Coronary artery (tissue), 2 donors: Measurements from ENCODE around the gene WDR5B.

ENCODE experiments used
- DNase-seq: peaks from one replicate; pipeline ENCODE4 v3.0.0-alpha.2; 2017; ENCODE audit warnings: low spot score
- H3K27ac ChIP-seq, 2 donors: fragments of 200-600 bp; sonication (generic); one replicate each; pipeline ENCODE4 v1.5.1; 2016 to 2019
- H3K4me3 ChIP-seq: fragments of 200-600 bp; sonication (generic); 2 replicates; pipeline ENCODE4 v1.5.1; 2016; ENCODE audit warnings: mild to moderate bottlenecking, moderate library complexity
- TF ChIP-seq, protein P1 (sequence below): fragments of 200-600 bp; sonication (generic); IDR thresholded peaks from one replicate; pipeline ENCODE4 v1.5.1; 2019; ENCODE audit warnings: antibody characterized with exemption

Gene WDR5B

DNA sequence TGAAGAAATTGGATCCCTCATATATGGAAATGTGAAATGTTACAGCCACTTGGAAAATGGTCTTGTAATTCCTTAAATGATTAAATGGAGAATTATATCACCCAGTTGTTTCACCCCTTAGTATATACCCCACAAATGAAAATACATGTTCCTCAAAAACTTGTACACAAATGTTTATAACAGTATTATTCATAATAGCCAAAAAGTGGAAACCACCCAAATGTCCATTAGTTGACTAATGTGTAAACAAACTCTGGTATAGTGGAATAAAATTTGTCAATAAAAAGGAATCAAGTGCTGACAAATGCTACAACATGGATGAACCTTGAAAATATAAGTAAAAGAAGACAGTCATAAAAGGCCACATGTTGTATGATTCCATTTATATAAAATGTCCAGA, 19.4 kb downstream of the WDR5B start:
- H3K4me3 ChIP-seq, result no peak overlapping the region
- H3K27ac ChIP-seq, result no peak overlapping the region
- TF ChIP-seq, protein P1, sequence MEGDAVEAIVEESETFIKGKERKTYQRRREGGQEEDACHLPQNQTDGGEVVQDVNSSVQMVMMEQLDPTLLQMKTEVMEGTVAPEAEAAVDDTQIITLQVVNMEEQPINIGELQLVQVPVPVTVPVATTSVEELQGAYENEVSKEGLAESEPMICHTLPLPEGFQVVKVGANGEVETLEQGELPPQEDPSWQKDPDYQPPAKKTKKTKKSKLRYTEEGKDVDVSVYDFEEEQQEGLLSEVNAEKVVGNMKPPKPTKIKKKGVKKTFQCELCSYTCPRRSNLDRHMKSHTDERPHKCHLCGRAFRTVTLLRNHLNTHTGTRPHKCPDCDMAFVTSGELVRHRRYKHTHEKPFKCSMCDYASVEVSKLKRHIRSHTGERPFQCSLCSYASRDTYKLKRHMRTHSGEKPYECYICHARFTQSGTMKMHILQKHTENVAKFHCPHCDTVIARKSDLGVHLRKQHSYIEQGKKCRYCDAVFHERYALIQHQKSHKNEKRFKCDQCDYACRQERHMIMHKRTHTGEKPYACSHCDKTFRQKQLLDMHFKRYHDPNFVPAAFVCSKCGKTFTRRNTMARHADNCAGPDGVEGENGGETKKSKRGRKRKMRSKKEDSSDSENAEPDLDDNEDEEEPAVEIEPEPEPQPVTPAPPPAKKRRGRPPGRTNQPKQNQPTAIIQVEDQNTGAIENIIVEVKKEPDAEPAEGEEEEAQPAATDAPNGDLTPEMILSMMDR, result no peak
- no peak for DNase-seq

DNA sequence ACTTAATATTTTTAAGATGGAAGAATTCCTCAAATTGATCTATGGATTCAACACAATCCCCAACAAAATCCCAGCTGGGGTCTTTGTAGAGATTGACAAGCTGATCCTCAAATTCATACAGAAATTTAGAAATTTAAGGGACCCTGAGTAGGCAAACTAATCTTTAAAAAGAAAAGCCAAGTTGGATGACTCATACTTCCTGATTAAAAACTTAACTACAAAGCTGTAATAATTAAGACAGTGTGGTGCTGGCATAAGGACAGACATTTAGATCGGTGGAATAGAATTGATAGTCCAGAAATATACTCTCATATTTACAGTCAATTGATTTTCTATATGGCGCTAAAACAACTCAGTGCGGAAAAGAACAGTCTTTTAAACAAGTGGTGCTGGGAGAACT, 20.3 kb downstream of the WDR5B start:
- no peak overlapping the region for H3K4me3 ChIP-seq
- H3K27ac ChIP-seq, result no peak overlapping the region
- TF ChIP-seq, protein P1, result no peak
- DNase-seq, result no peak

DNA sequence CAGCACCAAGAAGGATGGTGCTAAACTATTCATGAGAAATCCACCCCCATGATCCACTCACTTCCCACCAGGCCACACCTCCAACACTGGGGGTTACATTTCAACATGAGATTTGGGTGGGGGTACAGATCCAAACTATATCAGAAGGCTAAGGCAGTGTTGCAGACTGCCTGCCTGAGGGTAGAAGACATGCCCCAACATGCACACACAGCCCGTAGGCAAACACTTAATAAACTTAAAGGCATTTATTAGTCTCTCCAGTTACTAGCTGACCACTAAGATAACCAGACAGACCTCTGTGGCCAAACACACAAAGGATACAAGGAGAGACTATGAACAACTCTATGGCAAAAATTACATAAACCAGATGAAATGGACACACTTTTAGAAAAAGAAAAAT, 21.7 kb downstream of the WDR5B start:
- no peak for DNase-seq
- Histone ChIP-seq H3K4me3 (no peak overlapping the region), H3K27ac (no peak overlapping the region)
- TF ChIP-seq, protein P1, result no peak

DNA sequence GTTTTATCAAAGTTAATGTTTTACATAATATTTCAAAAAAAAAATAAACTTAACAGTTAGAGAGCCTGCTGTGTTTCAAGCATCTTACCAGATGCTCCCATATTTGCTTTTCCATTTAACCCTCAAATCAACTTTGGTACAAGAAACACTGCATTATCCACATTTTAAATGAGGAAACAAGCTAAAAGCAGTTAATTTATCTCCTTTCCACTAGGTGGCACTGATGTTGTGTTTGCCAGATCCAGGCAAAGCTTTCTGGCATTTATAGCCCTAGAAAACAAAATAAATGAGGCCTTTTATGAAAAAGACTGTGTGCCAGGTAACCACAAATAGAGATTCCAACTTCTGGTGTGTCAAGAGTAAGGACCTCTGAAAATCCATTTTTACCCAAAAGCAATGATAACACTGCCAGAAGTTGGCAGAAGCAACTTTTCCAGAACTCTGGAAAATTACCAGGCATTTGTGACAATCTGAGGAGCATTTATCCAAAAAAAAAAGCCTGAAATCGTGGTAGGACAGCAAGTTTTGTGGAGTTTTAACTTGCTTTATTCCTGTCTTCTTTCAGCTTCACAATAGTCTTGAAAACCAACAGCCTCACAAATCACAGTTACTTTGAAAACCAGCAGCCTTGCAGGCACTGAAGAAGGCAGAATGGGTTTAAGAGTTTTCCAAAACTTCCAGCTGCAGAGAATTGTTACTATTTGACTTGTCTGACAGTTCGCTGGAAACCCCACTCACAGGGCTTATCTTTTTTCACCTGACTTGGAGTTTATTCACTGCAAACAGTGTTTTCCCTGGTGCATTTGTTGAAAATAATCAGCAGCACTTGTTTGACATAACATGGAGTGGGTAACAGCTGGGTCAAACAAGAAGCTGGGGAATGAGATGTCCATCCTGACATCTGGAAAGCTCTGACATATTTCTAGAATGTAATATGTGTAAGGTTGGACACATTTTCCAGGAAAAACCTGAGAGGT, 22.7 kb downstream of the WDR5B start:
- Histone ChIP-seq H3K27ac (no peak overlapping the region), H3K4me3 (no peak overlapping the region)
- TF ChIP-seq, protein P1, result peak; percentile 76
- DNase-seq, result no peak

DNA sequence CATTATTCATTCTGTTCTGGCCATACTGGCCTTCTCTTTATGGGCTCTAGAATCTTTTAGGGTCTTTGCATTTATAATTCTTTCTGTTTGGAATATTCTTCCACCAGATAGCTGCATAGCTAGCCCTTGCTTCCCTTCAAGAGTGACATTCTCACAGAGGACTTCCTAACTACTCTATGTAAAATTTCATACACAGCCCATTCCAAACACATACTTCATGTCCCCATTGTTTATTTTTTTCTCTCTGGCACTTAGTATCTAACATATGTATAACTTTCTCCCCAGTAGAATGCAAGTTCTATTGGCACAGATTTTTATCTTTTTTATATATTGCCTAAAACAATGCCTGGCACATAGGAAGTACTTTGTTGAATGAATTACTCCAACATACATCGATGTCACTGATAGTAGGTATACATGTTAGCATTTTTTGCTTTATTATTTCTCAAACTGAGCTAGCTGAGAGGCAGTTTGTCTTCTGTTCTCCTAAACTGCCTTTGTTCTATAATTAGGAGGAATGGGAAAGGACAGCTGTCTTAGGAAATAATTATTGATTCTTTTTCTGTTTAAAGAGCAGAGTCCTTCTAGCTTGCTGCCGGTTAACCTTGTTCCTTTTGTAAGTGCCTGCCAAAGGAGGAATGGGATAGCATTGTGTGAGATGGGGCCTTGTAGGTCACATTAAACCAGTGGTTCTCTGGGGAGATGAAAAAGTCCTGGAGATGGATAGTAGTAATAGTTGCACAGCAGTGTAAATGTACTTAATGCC, 24.0 kb downstream of the WDR5B start:
- no peak for DNase-seq
- Histone ChIP-seq H3K4me3 (no peak overlapping the region), H3K27ac (no peak overlapping the region)
- TF ChIP-seq, protein P1, result no peak

DNA sequence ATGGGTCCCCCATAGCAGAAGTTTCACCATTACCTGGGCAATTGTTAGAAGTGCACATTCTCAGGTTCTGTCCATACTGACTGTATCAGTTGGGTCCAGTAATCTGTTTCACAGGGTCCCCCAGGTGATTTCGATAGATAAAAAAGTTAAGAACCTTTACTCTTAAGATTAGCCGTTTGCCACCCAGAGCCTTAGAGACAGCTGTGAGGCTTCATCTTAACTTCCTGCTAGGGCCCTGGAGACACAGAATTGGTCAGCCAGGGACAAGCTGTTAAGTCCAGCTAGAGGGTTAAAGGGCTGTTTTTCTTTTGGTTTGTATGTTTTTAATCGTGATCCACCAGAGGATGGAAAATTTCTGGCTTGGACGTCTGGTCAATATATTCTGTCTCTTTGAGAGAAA, 25.2 kb downstream of the WDR5B start:
- no peak overlapping the region for H3K4me3 ChIP-seq
- TF ChIP-seq, protein P1, result no peak
- no peak for DNase-seq
- no peak overlapping the region for H3K27ac ChIP-seq
